ENCODE data around the gene ERBB3. TPM values are rescaled to one million over a fixed set of nuclear protein-coding genes. Genes with fewer than 3 reads are reported as not detected.

Gene ERBB3
- total RNA-seq, 2 donors from 2014 or later = 77.3 to 117 TPM

DNA sequence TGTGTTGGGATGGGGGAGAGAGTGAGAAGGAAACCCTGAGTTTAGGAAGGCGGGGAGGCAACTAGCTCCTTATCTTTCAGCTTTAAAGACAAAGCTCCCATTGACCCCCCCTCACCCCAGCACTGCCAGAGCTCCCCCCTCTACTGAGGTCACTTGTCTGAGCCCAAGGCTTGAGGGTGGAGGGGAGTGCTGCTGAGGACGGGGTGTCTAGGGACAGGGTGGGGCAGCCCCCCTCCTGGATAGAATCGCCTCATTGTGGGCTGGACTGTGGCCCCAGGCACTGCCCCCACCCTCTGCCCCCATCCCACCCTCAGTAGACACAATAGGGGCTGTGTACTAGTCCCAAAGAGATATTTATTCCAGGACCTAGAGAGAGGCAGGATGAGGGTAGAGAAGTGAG is 3.0 kb downstream of the ERBB3 start:
- no peaks in the 10 kb centered on the region for H3K9me3 ChIP-seq
- no peaks in the 10 kb centered on the region for H3K4me1 ChIP-seq (replicated peaks)
- H3K27ac ChIP-seq = peak overlapping the region in 1 of 2 donors; percentile 94
- no peaks in the 10 kb centered on the region for H3K36me3 ChIP-seq
- DNase-seq (ENCODE audit: low spot score) = no peak
- intact Hi-C loops (cut with DNase I) = no loop called here
- no peaks in the 10 kb centered on the region for H3K27me3 ChIP-seq (replicated peaks; ENCODE audit: insufficient read depth)
- H3K4me3 ChIP-seq = no peak overlapping the region
- WGBS = 82% methylated on average over 3 of the region's 3 CpGs
- no peak for TF ChIP-seq POLR2AphosphoS5 (IDR thresholded peaks at IDR 0.05)
- TF ChIP-seq, protein P1, sequence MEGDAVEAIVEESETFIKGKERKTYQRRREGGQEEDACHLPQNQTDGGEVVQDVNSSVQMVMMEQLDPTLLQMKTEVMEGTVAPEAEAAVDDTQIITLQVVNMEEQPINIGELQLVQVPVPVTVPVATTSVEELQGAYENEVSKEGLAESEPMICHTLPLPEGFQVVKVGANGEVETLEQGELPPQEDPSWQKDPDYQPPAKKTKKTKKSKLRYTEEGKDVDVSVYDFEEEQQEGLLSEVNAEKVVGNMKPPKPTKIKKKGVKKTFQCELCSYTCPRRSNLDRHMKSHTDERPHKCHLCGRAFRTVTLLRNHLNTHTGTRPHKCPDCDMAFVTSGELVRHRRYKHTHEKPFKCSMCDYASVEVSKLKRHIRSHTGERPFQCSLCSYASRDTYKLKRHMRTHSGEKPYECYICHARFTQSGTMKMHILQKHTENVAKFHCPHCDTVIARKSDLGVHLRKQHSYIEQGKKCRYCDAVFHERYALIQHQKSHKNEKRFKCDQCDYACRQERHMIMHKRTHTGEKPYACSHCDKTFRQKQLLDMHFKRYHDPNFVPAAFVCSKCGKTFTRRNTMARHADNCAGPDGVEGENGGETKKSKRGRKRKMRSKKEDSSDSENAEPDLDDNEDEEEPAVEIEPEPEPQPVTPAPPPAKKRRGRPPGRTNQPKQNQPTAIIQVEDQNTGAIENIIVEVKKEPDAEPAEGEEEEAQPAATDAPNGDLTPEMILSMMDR (IDR thresholded peaks at IDR 0.05) = no peak
- TF ChIP-seq POLR2A (IDR thresholded peaks at IDR 0.05) = no peak

DNA sequence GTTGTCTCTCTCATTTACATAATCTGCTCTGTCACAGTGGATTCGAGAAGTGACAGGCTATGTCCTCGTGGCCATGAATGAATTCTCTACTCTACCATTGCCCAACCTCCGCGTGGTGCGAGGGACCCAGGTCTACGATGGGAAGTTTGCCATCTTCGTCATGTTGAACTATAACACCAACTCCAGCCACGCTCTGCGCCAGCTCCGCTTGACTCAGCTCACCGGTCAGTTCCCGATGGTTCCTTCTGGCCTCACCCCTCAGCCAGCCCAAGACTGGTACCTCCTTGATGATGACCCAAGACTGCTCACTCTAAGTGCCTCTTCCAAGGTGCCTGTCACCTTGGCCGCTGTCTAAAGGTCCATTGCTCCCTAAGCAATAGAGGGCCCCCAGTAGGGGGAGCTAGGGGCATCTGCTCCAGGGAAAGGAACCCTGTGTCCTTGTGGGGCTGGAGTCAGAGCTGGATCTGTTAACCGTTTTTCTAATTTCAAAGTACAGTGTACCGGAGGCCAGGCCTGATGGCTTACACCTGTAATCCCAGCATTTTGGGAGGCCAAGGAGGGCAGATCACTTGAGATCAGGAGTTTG is 5.1 kb downstream of the ERBB3 start:
- WGBS = 89% methylated on average over 15 of the region's 15 CpGs
- Histone ChIP-seq H3K9me3 (no peaks in the 10 kb centered on the region), H3K4me1 (replicated peaks) (no peaks in the 10 kb centered on the region), H3K4me3 (no peak overlapping the region), H3K36me3 (no peaks in the 10 kb centered on the region), H3K27me3 (replicated peaks; ENCODE audit: insufficient read depth) (no peaks in the 10 kb centered on the region), H3K27ac (peak overlapping the region in 1 of 2 donors; percentile 88)
- DNase-seq (ENCODE audit: low spot score) = no peak
- TF ChIP-seq POLR2AphosphoS5 (IDR thresholded peaks at IDR 0.05) (no peak), POLR2A (IDR thresholded peaks at IDR 0.05) (no peak)
- TF ChIP-seq, protein P1 (IDR thresholded peaks at IDR 0.05) = peak in 1 of 4 experiments; percentile 8
- intact Hi-C loops (cut with DNase I) = no loop called here

DNA sequence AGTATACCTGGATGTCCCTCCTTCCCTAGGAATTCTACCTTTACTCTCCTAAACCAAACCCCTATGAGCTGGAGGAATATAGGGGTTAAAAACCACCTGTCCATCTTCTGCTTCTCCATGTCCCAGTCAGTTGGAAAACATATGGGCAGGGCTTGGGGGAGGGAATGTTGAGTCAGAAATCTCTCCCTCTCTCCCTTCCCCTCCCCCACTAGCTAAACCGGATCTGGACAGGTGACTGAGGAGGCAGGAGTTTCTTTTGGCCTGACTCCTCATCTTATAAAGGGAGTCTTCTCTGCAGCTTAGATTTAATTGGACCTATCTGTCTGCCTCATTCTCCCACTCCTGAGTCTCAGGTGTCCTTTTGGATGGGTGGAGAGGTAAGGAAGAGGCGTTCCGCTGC is 6.1 kb downstream of the ERBB3 start:
- peak overlapping the region; percentile 79 to 88 for H3K27ac ChIP-seq
- DNase-seq (ENCODE audit: low spot score) = peak; percentile 88
- 59% methylated on average over 3 of the region's 3 CpGs for WGBS

DNA sequence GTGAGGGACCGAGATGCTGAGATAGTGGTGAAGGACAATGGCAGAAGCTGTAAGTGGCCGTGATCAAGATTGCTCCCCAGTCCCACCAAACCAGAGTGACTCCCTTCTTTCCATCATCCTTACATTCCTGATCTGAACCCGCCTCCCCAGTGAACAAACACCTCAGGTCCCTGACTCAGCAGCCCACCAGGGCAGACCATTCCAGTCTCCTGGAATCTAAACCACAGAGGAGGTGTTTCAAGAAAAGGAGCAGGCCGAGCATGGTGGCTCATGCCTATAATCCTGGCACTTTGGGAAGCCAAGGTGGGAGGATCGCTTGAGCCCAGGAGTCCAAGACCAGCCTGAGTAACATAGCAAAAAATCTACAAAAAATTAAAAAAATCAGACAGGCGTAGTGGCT is 6.6 kb downstream of the ERBB3 start:
- H3K4me1 ChIP-seq (replicated peaks) = no peaks in the 10 kb centered on the region
- H3K4me3 ChIP-seq = no peak overlapping the region
- intact Hi-C loops (cut with DNase I) = no loop called here
- no peaks in the 10 kb centered on the region for H3K36me3 ChIP-seq
- peak overlapping the region; percentile 79 to 88 for H3K27ac ChIP-seq
- H3K27me3 ChIP-seq (replicated peaks; ENCODE audit: insufficient read depth) = no peaks in the 10 kb centered on the region
- H3K9me3 ChIP-seq = no peaks in the 10 kb centered on the region
- TF ChIP-seq, protein P1 (IDR thresholded peaks at IDR 0.05) = no peak
- TF ChIP-seq POLR2AphosphoS5 (IDR thresholded peaks at IDR 0.05) (no peak), POLR2A (IDR thresholded peaks at IDR 0.05) (no peak)
- DNase-seq (ENCODE audit: low spot score) = no peak
- WGBS = 94% methylated on average over 6 of the region's 6 CpGs

More for the DNA sequence above, 6.1 kb downstream of the ERBB3 start:
- no peaks in the 10 kb centered on the region for H3K36me3 ChIP-seq
- no peak overlapping the region for H3K4me3 ChIP-seq
- H3K4me1 ChIP-seq (replicated peaks) = no peaks in the 10 kb centered on the region
- intact Hi-C loops (cut with DNase I) = no loop called here
- TF ChIP-seq POLR2AphosphoS5 (IDR thresholded peaks at IDR 0.05) = peak; percentile 97
- TF ChIP-seq, protein P1 (IDR thresholded peaks at IDR 0.05) = no peak
- no peaks in the 10 kb centered on the region for H3K27me3 ChIP-seq (replicated peaks; ENCODE audit: insufficient read depth)
- H3K9me3 ChIP-seq = no peaks in the 10 kb centered on the region

DNA sequence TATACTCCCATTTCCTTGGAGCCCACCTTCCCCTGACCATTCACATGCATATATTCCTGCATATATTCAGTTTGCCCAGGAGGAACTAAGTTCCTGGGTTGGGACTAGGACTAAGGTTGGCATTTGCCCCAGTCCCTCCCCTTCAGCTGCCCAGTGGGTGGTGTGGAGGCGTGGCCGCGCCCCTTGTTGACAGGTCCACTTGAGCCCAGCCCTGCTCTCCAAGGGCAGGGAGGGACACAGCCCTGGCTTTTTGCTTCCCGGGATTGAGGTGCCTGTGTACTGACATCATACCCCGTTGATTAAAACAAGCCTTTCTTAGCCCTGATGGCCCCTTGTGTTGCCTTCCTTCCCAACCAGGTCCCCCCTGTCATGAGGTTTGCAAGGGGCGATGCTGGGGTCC is 7.3 kb downstream of the ERBB3 start:
- Histone ChIP-seq H3K4me3 (no peak overlapping the region), H3K27me3 (replicated peaks; ENCODE audit: insufficient read depth) (no peaks in the 10 kb centered on the region), H3K9me3 (no peaks in the 10 kb centered on the region), H3K27ac (peak overlapping the region; percentile 79 to 88), H3K4me1 (replicated peaks) (no peaks in the 10 kb centered on the region), H3K36me3 (no peaks in the 10 kb centered on the region)
- intact Hi-C loops (cut with DNase I) = no loop called here
- TF ChIP-seq, protein P1 (IDR thresholded peaks at IDR 0.05) = no peak
- TF ChIP-seq POLR2A (IDR thresholded peaks at IDR 0.05) (no peak), POLR2AphosphoS5 (IDR thresholded peaks at IDR 0.05) (peak; percentile 57)
- peak; percentile 78 for DNase-seq (ENCODE audit: low spot score)
- WGBS = 78% methylated on average over 6 of the region's 6 CpGs
